ENCODE results near the gene METTL15.
"Not testable (repeated sequence)": the region's sequence is repeated elsewhere in the genome, so short reads cannot be mapped to it uniquely, and the experiment has no call there.

Gene METTL15

DNA sequence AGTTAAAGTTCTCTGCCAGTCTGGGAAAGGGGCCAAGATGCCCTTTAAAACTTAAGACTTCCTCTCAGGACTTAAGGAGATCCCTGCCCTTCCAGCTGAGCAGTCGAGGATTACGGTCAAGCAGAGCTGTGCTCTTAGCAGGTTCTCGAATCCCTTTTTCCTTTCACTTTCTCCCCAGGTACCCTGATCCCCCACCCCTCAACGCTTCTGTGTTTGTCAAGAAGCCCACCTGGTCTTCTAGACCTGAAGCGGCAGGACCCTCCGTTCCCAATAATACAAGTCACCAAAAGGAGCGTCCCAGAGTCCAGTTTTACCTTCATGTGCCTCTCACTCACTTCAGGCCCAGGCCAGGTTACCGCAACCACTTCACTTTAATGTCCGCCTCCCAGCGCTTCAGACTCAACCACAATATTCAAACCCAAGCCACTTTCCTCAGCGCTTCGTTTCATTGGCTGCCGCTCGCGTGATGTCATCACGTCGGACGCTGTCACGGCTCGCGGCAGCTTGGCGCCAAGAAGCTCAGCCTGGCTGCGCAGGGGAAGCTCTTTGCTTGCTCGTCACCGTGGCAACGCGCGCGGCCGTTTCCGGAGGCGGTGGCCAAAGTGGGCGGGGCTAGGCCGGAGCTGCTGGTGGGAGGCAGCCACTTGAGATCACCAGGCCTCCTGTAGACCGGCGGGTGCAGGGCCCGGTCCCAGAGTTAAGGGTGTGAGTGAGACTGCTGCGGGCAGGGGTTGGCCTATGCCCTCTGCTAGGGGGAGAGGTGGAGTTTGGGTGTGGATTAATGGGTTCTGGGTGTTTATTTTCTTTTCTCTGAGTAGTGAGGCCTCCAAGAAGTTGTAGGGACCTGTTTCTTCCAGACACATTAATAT, at the start of gene METTL15, which contains the start of gene KIF18A:
METTL15 (plus strand) TSS at position 639 of the 869 bp plus-strand sequence. CDS start 4,947 bp downstream, outside the sequence.
KIF18A (minus strand) TSS at position 407 of the 869 bp plus-strand sequence. CDS start 10,209 bp downstream, outside the sequence.
- DNase-seq = peak; percentile 98

GRCh38 chr11:28071305-28071704, 36.9 kb upstream of the METTL15 start:
- no peak for DNase-seq

GRCh38 chr11:28072321-28072720, 35.9 kb upstream of the METTL15 start:
- DNase-seq = peak; percentile 3

DNA sequence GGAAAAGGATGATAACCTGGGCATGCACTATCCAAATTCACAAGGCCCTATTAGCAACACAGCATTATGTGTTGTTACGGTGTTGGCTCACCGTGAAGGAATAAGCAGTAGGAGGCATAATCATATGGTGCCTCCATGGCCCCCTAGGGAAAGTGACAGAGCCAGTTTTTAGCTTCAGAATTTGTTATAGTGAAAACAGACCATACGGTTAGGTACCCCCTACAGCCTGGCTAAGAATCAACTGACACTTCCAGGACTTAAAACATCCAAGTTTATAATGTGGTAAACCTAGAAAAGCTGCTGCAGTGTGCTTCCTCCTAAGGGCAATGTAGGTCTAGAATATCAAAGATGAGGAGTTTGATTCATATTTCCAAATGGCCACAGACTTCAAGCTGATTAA, 30.7 kb upstream of the METTL15 start:
- DNase-seq = no peak

GRCh38 chr11:28083118-28083517, 25.1 kb upstream of the METTL15 start:
- no peak for DNase-seq

DNA sequence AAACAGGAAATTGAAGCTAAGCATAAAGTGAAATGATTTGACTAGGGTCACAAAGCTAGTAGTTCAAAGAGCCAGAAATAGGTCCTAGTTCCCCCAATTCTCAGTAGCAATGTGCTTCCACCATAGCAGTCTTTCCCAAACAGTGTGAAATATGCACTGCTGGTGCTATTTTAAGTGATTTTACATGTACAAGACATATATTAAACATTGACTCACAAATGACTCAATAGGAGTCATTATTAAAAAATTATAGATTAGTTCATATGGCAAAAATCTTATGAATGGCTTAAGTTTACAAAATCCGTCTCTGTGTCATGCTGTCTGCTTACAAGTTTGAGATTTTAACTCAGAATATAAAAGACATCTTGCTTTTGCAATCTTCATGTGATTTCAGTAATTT, 21.6 kb upstream of the METTL15 start:
- DNase-seq = peak; percentile 20

DNA sequence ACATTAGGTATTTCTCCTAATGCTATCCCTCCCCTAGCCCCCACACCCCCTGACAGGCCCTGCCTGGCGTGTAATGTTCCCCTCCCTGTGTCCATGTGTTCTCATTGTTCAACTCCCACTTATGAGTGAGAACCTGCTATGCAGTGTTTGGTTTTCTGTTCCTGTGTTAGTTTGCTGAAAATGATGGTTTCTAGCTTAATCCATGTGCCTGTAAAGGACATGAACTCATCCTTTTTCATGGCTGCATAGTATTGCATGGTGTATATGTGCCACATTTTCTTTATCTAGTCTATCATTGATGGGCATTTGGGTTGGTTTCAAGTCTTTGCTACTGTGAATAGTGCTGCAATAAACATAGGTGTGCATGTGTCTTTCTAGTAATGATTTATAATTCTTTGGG, 21.0 kb upstream of the METTL15 start:
- DNase-seq = not testable (repeated sequence)

DNA sequence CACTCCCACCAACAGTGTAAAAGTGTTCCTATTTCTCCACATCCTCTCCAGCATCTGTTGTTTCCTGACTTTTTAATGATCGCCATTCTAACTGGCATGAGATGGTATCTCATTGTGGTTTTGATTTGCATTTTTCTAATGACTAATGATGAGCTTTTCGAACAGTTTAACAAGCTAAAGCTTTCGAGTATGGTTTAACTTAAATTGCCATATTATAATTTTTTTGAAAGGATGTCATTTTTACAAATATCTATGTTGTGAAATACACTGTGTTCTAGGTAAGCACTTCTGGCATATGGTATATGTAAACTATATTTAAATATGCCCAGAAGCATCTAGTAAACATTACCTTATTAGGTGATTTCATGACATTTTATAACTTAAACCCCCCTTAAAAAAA, 20.5 kb upstream of the METTL15 start:
- not testable (repeated sequence) for DNase-seq

DNA sequence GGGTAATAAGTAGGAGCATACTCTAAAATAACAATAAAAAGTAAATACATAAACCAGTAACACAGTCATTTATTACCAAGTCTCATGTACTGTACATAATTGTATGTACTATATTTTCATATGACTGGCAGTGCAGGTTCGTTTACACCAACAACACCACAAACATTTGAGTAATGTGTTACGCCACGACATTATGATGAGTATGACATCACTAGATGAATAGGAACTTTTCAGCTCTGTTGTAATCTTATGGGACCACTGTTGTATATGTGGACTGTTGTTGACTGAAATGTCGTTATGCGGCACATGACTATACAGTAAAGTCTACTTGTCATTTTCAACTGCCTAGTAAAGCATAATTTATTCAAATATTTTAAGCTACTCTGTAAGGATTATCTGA, 18.8 kb upstream of the METTL15 start:
- no peak for DNase-seq

GRCh38 chr11:28090052-28090749, 18.0 kb upstream of the METTL15 start:
- no peak for DNase-seq

DNA sequence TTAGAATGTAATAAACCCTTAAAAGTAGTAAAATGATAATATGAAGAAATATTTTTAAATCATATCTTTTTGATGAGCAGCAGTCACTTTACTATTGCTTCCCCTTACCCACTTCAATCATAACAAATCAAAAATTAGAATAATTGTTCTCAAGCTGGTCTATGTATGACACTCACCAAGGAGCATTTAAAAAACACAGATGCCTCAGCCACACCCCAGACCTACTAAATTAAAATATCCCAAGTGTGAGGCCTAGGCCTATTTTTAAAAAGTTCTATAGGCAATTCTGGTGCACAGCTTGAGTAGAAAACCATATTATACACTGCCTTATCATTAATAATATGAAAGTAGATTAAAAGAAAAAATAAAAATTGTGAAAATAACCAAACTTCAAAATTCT, 15.4 kb upstream of the METTL15 start:
- no peak for DNase-seq

DNA sequence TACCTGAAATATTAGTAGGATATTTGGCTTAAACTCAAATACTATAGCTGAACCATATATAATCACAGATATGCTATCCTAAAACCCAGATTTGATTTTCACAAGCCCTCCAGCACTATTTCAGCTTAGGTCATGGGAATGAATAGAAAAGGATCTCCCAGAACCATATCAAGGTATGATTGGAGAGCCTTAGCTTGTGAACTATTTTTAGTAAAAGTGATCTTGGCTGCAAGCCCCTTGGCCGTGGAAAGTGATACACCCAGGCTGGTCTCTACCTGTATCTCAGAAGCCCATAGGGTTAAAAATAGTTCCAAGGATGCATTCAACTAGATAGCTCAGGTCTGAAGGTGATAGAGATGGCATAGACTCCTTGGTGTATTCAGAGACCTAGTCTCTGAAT, 9.9 kb upstream of the METTL15 start:
- DNase-seq = no peak

GRCh38 chr11:28099715-28100114, 8.5 kb upstream of the METTL15 start:
- DNase-seq = no peak

DNA sequence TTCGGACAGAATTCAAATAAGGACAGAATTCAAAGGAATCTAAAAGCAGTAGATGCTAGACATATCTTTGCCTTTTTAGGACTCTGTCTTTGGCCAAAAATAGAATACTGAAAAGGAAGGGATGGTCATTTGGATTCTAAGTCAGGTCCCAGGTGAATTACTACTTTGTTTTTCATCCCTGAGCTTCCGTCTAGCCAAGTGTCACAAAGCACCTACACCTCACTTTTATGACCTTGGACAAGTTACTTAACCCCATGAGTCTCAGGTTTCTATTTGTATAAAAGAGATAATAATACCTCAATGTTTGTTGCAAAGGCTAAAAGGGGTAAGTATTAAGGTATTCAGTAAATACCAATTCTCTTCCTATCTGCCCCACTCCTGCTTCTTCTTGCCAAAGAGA, 7.5 kb upstream of the METTL15 start:
- no peak for DNase-seq

GRCh38 chr11:28102300-28102699, 5.9 kb upstream of the METTL15 start:
- DNase-seq = not testable (repeated sequence)

DNA sequence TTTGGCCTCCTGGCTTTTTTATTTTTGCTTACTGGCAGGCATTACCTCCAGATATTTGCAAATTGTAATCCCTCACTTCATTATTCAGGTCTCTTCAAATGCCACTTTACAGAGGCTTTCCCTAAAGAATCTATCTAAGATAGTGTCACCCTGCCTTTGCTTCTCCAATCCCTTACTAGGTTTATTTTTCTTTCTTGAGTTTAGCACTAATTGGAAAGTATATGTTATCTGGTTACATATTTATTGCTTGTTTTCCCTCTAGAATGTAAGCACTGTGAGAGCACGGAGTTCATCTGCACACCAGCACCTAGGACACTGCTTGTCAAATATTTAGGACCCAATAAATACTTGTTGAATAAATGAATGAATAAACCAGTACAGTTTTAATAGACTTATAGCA, 3.8 kb upstream of the METTL15 start:
- no peak for DNase-seq

GRCh38 chr11:28104984-28105383, 3.2 kb upstream of the METTL15 start:
- no peak for DNase-seq

DNA sequence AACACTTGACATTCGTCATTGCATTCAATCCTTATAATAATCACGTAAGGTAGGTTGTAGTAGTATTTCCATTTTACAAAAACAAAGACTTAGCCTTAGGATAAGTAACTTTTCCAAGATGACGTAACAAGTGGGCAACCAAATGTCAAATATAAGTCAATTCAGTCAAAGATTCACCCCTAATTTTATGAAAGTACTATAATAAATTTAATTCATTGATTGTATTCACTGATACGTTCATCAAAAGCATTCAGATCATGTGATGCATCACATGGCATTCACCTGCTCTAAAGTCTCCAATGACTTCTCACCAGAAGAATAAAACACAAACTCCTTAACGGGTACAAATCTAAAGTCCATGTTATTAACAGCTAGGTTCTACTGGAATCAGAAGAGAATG, 2.3 kb upstream of the METTL15 start:
- no peak for DNase-seq

- no peak for DNase-seq
These were observed 1.7 kb upstream of the METTL15 start for GRCh38 chr11:28106353-28107043.

DNA sequence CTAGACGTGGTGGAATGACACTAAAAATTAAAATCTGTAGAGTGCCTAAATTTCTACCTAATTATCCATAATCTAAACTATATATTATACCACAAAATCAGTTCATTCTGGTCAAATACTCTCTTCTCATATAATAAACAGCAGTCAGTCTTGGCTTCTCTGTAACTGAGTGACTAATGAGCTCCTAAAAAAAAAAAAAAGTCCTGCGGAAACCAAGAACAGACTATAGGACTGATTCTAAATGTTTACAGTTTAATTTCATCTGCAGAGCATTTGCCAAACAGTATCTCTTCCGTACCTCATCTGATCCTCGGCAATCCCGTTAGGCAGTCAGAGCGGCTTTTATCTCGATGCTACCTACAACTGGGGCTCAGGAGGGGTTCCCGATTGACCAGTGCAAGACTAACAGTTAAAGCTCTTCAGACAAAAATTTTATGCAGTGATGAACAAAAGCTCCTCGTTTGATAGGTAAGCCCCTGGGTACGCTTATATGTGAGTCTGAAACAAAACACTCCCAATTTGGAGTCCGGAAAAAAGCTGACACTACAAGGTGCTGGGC, 918 bp upstream of the METTL15 start:
- DNase-seq = no peak

GRCh38 chr11:28108958-28109357, 770 bp downstream of the METTL15 start:
- no peak for DNase-seq

DNA sequence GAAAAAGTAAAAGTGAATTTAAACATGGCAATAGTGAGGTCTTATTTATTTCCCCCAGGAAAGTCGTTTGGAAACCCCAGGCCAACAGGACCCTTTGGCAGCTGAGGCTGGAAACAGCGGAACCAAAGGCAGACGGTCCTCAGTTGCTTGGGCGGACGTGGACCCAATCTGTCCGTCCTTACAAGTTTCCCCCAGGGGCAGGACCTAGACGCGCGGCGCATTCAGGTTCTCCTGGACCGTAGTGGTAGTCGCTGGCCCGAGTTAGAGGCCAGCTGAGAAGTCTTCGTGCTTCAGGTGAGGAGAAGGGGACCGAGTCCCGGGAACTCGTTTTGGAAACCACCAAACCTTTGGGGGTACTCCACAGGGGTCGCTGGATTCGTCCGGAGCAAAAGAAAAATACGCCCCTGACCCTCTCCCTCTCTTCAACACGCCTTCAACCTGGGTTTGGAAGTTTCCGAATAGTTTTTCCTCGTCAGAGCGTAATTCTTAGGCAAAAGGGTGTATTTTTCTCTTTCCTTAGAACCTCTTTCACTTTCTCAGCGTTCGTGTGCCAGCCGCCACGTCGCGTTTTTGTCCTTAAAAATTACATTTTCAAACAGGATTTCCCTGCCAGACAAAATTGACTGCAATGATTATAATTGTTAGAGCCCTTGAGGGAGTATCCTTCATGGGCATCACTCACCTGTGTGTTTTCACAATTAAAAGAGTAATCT, 2.1 kb downstream of the METTL15 start:
- peak; percentile 24 for DNase-seq

GRCh38 chr11:28110821-28111200, 2.6 kb downstream of the METTL15 start:
- no peak for DNase-seq

All from amniotic stem cell (primary cell).